ENCODE data around the gene XPC.

XPC gene

GRCh38 chr3:14170531-14171159 is 7.8 kb downstream of the XPC start:
- DNase-seq (ENCODE audit: low spot score) = no peak

GRCh38 chr3:14169871-14170270 is 8.5 kb downstream of the XPC start:
- no peak for DNase-seq (ENCODE audit: low spot score)

- no peak for DNase-seq (ENCODE audit: low spot score)
Measured at GRCh38 chr3:14169435-14169834, 9.0 kb downstream of the XPC start.

GRCh38 chr3:14166877-14167603 is 11.4 kb downstream of the XPC start:
- no peak for DNase-seq (ENCODE audit: low spot score)

GRCh38 chr3:14162178-14162577 is 16.2 kb downstream of the XPC start:
- DNase-seq (ENCODE audit: low spot score) = no peak

GRCh38 chr3:14161282-14161681 is 17.1 kb downstream of the XPC start:
- DNase-seq (ENCODE audit: low spot score) = no peak

- no peak for DNase-seq (ENCODE audit: low spot score)
Measured at GRCh38 chr3:14159426-14159825, 19.0 kb downstream of the XPC start.

GRCh38 chr3:14158370-14158769 is 20.0 kb downstream of the XPC start:
- DNase-seq (ENCODE audit: low spot score) = no peak

- DNase-seq (ENCODE audit: low spot score) = no peak
Measured at GRCh38 chr3:14157951-14158350, 20.4 kb downstream of the XPC start.

GRCh38 chr3:14156843-14157561 is 21.4 kb downstream of the XPC start:
- no peak for DNase-seq (ENCODE audit: low spot score)

GRCh38 chr3:14156201-14156600 is 22.2 kb downstream of the XPC start:
- DNase-seq (ENCODE audit: low spot score) = no peak

GRCh38 chr3:14154895-14155440 is 23.4 kb downstream of the XPC start:
- no peak for DNase-seq (ENCODE audit: low spot score)

GRCh38 chr3:14154276-14154675 is 24.1 kb downstream of the XPC start:
- DNase-seq (ENCODE audit: low spot score) = no peak

- DNase-seq (ENCODE audit: low spot score) = no peak
Measured at GRCh38 chr3:14153663-14154062, 24.7 kb downstream of the XPC start.

GRCh38 chr3:14152963-14153355 is 25.4 kb downstream of the XPC start:
- no peak for DNase-seq (ENCODE audit: low spot score)

GRCh38 chr3:14152233-14152962 is 26.0 kb downstream of the XPC start:
- DNase-seq (ENCODE audit: low spot score) = peak; percentile 35

- DNase-seq (ENCODE audit: low spot score) = no peak
Measured at GRCh38 chr3:14151471-14152083, 26.8 kb downstream of the XPC start.

GRCh38 chr3:14150491-14151230 is 27.7 kb downstream of the XPC start:
- DNase-seq (ENCODE audit: low spot score) = no peak

GRCh38 chr3:14150078-14150477 is 28.3 kb downstream of the XPC start:
- DNase-seq (ENCODE audit: low spot score) = no peak

GRCh38 chr3:14148041-14148985 is 30.1 kb downstream of the XPC start:
- no peak for DNase-seq (ENCODE audit: low spot score)

Data from CD4-positive, alpha-beta T cell treated with Interleukin-2 at 100 ng/mL for 4 hours (primary cell).